CD4-positive, alpha-beta T cell (primary cell): Measurements from ENCODE around the gene HOXB3. TPM values are rescaled to one million over a fixed set of nuclear protein-coding genes. Genes with fewer than 3 reads are reported as not detected.

ENCODE experiments used
- ATAC-seq: fragments of 200-7000 bp; cut with Tn5 transposase; one replicate; pipeline ENCODE4 v1.10.0; 2022; ENCODE audit warnings: mild to moderate bottlenecking; ENCODE audit not compliant: poor library complexity
- CTCF ChIA-PET: fragments of 350-600 bp; sonication (Branson Sonifier 250); formaldehyde crosslinking; loops from one replicate; lab custom pipeline; 2021; ENCODE audit warnings: antibody characterized with exemption, inconsistent platforms; lab: Charles Lee
- POLR2A ChIA-PET: fragments of 350-600 bp; sonication (Branson Sonifier 250); formaldehyde crosslinking; loops from one replicate; lab custom pipeline; 2021; ENCODE audit warnings: antibody characterized with exemption, inconsistent platforms; lab: Charles Lee
- DNase-seq, 14 experiments: peaks; one replicate each; pipeline ENCODE4 v3.0.0-alpha.2; 2013 to 2020; ENCODE audit warnings: mixed read lengths in 2 of 14
- H3K27ac ChIP-seq, 2 donors: one replicate each; pipeline versions ENCODE4 v1.5.1 to v1.7.0; 2013; ENCODE audit warnings: low read length in 2 of 2, low read depth in 1 of 2, mild to moderate bottlenecking in 1 of 2
- H3K27me3 ChIP-seq, 2 experiments: 1 replicate in 1 of 2; 2 replicates in 1 of 2; pipeline versions ENCODE4 v1.6.1 to v1.7.0; 2013; ENCODE audit warnings: low read length in 2 of 2, control low read depth in 1 of 2, mild to moderate bottlenecking in 1 of 2, moderate library complexity in 1 of 2; ENCODE audit not compliant: insufficient read depth in 2 of 2, control insufficient read depth in 1 of 2
- H3K36me3 ChIP-seq: one replicate; pipeline ENCODE4 v1.6.1; 2013; ENCODE audit warnings: low read length, control low read depth; ENCODE audit not compliant: insufficient read depth
- H3K4me1 ChIP-seq: one replicate; pipeline ENCODE4 v1.6.1; 2013; ENCODE audit warnings: low read length, control low read depth; ENCODE audit not compliant: insufficient read depth
- H3K4me3 ChIP-seq: one replicate; pipeline ENCODE4 v1.5.1; 2013; ENCODE audit warnings: mild to moderate bottlenecking, low read length, moderate library complexity
- H3K9me3 ChIP-seq, 2 experiments: 1 replicate in 1 of 2; 2 replicates in 1 of 2; pipeline versions ENCODE4 v1.6.1 to v1.7.0; 2013; ENCODE audit warnings: low read length in 2 of 2, mild to moderate bottlenecking in 2 of 2, control low read depth in 1 of 2, moderate library complexity in 1 of 2; ENCODE audit not compliant: control insufficient read depth in 1 of 2, insufficient read depth in 1 of 2
- H3K27ac Mint-ChIP-seq: one replicate; pipeline ENCODE4 v1.8.0; 2020; ENCODE audit warnings: mixed read lengths
- H3K27me3 Mint-ChIP-seq: one replicate; pipeline ENCODE4 v1.8.0; 2021; ENCODE audit warnings: mixed read lengths
- H3K36me3 Mint-ChIP-seq: one replicate; pipeline ENCODE4 v1.8.0; 2021; ENCODE audit warnings: low read depth, mixed read lengths
- H3K4me1 Mint-ChIP-seq: one replicate; pipeline ENCODE4 v1.8.0; 2021; ENCODE audit warnings: low read depth, mixed read lengths
- H3K4me3 Mint-ChIP-seq: one replicate; pipeline ENCODE4 v1.8.0; 2020; ENCODE audit warnings: mild to moderate bottlenecking, mixed read lengths
- H3K9me3 Mint-ChIP-seq: one replicate; pipeline ENCODE4 v1.8.0; 2020; ENCODE audit warnings: mixed read lengths
- CTCF ChIP-seq: fragments of 200-600 bp; IDR thresholded peaks from one replicate; pipeline ENCODE4 v1.8.0; 2022; ENCODE audit warnings: antibody characterized with exemption, mild to moderate bottlenecking
- intact Hi-C, 2 experiments: fragments of 100-400 bp; cut with DNase I in 1 of 2; cut with micrococcal nuclease in 1 of 2; formaldehyde crosslinking; loops; one replicate each; pipeline versions ENCODE4 v1.15.1 to v1.9.0; 2023 to 2025; cut with DNase I, micrococcal nuclease
- total RNA-seq, 174 experiments: library from RNA in 2 of 174; stranded (reverse) in 2 of 174; gene quantifications; one replicate each; pipeline ENCODE4 v1.2.3 and lab custom pipeline; 2021 to 2026

HOXB3 gene
- total RNA-seq, 2 experiments from 2014 or later = 0.25 to 0.36 TPM

DNA sequence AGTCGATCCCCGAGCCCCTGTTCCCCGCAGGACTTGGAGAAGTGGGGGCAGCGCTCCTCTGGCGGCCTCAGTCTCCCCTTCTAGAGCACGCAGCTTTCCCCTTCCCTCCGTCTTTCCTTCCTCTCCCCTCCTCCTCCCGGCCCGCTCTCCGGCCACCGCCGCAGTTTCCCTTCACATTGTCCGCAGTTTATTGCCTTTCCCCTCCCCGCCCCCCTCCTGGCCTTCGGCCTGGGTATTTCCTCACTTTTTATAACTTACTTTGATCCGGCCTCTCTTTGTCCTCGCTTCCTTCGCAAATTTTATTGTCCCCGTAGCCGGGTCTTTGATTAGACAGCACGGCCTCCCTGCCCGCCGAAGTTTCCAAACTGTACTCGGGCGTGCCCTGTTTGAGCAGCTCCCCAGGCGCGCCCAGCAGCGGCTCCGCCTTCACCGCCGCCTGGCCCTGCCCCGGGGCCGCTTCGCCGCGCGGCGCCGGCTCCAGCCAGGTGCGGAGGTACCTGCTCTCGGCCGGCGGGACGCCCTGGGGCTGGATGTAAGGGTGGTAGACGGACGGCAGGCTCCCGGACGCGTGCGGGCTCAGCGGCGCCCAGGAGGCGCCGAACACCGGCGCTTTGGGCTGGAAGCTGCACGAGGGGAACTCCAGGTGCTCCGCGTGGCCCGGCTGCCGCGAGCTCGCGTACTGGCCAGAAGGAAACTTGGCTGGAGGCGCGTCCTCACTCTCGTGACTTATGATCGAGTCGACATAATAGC, 35.6 kb upstream of the HOXB3 start:
- peaks cover 0 to 9% of the 10 kb centered on the region in 2 experiments for H3K9me3 ChIP-seq
- Mint-ChIP-seq H3K27ac (no peak overlapping the region), H3K27me3 (peaks cover 99% of the 10 kb centered on the region), H3K4me3 (peak overlapping the region; percentile 52), H3K9me3 (no peaks in the 10 kb centered on the region), H3K4me1 (peaks cover 16% of the 10 kb centered on the region), H3K36me3 (no peaks in the 10 kb centered on the region)
- H3K36me3 ChIP-seq = no peaks in the 10 kb centered on the region
- peak overlapping the region; percentile 44 for H3K4me3 ChIP-seq
- H3K4me1 ChIP-seq = peaks cover 31% of the 10 kb centered on the region
- CTCF ChIA-PET = interaction anchor here (1.4 to 3.1 kb wide), 2 partner anchors 11 to 13 kb away, joined by 7 to 19 read pairs; no protein-coding TSS in a partner anchor
- H3K27ac ChIP-seq = no peak overlapping the region
- POLR2A ChIA-PET = interaction anchor here (1.1 to 1.8 kb wide), 2 partner anchors 11 to 514 kb away, joined by 3 to 10 read pairs; partner anchors contain the start of gene HOXB8
- TF ChIP-seq CTCF = no peak
- intact Hi-C loops = no loop called here
- H3K27me3 ChIP-seq = peaks cover 88 to 98% of the 10 kb centered on the region in 2 experiments
- ATAC-seq = peak; percentile 63
- peak in 5 of 14 experiments; percentile 33 to 76 (median 43) for DNase-seq

GRCh38 chr17:48624544-48625494, 34.8 kb upstream of the HOXB3 start:
- peaks cover 0 to 9% of the 10 kb centered on the region in 2 experiments for H3K9me3 ChIP-seq
- ATAC-seq = peak; percentile 22
- Mint-ChIP-seq H3K36me3 (no peaks in the 10 kb centered on the region), H3K27me3 (peaks cover 99% of the 10 kb centered on the region), H3K9me3 (no peaks in the 10 kb centered on the region), H3K4me1 (peaks cover 16% of the 10 kb centered on the region), H3K4me3 (peak overlapping the region; percentile 56), H3K27ac (no peak overlapping the region)
- ChIA-PET POLR2A (interaction anchor here (1.8 kb wide), 1 partner anchor 10 kb away, joined by 10 read pairs; the partner anchor contains the start of gene HOXB8), CTCF (interaction anchor here (1.0 to 3.1 kb wide), 2 partner anchors 12 to 132 kb away, joined by 3 to 19 read pairs; no protein-coding TSS in a partner anchor)
- intact Hi-C loops = no loop called here
- peaks cover 91 to 98% of the 10 kb centered on the region in 2 experiments for H3K27me3 ChIP-seq
- peaks cover 31% of the 10 kb centered on the region for H3K4me1 ChIP-seq
- H3K27ac ChIP-seq = no peak overlapping the region
- peak in 4 of 14 experiments; percentile 23 to 67 (median 48) for DNase-seq
- no peak for TF ChIP-seq CTCF
- no peaks in the 10 kb centered on the region for H3K36me3 ChIP-seq
- H3K4me3 ChIP-seq = peak overlapping the region; percentile 44

DNA sequence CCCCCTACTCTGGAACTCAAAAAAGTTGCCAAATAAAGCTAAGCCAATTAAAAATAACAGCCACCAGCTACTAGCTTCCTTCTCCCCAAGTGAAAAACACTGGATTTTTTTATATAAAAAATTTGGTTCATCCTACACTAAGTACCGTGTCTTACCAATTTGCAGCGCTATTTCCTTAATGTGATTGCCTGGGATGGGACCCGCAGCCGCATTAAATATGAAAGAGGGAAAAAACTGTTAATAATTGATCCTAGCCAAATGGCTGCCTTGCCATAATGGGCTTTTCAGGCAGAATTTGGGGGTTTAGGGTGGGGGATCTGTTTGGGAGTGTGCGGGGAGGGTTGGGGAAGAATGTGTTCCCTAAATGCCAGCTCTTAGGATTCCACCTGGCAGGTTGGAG, 34.1 kb upstream of the HOXB3 start:
- peaks cover 99% of the 10 kb centered on the region for H3K27me3 Mint-ChIP-seq
- H3K4me1 ChIP-seq = peaks cover 33% of the 10 kb centered on the region
- H3K4me3 Mint-ChIP-seq = peak overlapping the region; percentile 35
- no peaks in the 10 kb centered on the region for H3K36me3 Mint-ChIP-seq
- no peak for ATAC-seq
- peaks cover 17% of the 10 kb centered on the region for H3K4me1 Mint-ChIP-seq
- H3K27me3 ChIP-seq = peaks cover 94 to 98% of the 10 kb centered on the region in 2 experiments
- H3K27ac Mint-ChIP-seq = no peak overlapping the region
- no peak overlapping the region for H3K4me3 ChIP-seq
- TF ChIP-seq CTCF = no peak
- no peaks in the 10 kb centered on the region for H3K36me3 ChIP-seq
- no peak for DNase-seq
- CTCF ChIA-PET = interaction anchor here (1.0 kb wide), 1 partner anchor 132 kb away, joined by 3 read pairs; no protein-coding TSS in a partner anchor
- H3K9me3 ChIP-seq = peaks cover 0 to 14% of the 10 kb centered on the region in 2 experiments
- intact Hi-C loops = no loop called here
- H3K9me3 Mint-ChIP-seq = no peaks in the 10 kb centered on the region
- POLR2A ChIA-PET = no interaction called here
- no peak overlapping the region for H3K27ac ChIP-seq
